H1 (cell line): ENCODE measurements around the gene CRADD. TPM values are rescaled to one million over a fixed set of nuclear protein-coding genes. Genes with fewer than 3 reads are reported as not detected.
"Not testable (repeated sequence)": the region's sequence is repeated elsewhere in the genome, so short reads cannot be mapped to it uniquely, and the experiment has no call there.

Experiments used
- CTCF ChIA-PET: fragments of 300-600 bp; sonication (Branson Sonifier 250); formaldehyde crosslinking; loops from one replicate; lab custom pipeline; 2021; ENCODE audit not compliant: partially characterized antibody; lab: Charles Lee
- POLR2A ChIA-PET: fragments of 300-600 bp; sonication (Branson Sonifier 250); formaldehyde crosslinking; loops from one replicate; lab custom pipeline; 2021; ENCODE audit warnings: inconsistent platforms; ENCODE audit not compliant: partially characterized antibody; lab: Charles Lee
- DNase-seq, 2 experiments: peaks; one replicate each; pipeline versions ENCODE4 v3.0.0 to v3.0.0-alpha.2; 2010 to 2022; ENCODE audit warnings: low spot score in 2 of 2, low read depth in 1 of 2, mixed read lengths in 1 of 2
- FAIRE-seq: peaks from 2 replicates; lab custom pipeline; 2011; peaks lifted over from hg19 to GRCh38; lab: Jason Lieb, UNC
- H2AFZ ChIP-seq: 2 replicates; pipeline ENCODE4 v1.8.1; 2012; ENCODE audit warnings: low read length, inconsistent platforms
- H2AK5ac ChIP-seq: 2 replicates; pipeline ENCODE4 v1.6.1; 2013; ENCODE audit warnings: low read depth, low read length
- H2BK120ac ChIP-seq: replicated peaks from 2 replicates; pipeline ENCODE3; 2013; ENCODE audit warnings: low read depth, low read length, inconsistent platforms
- H2BK12ac ChIP-seq: 2 replicates; pipeline ENCODE4 v1.6.1; 2013; ENCODE audit warnings: low read depth, low read length
- H2BK15ac ChIP-seq: 2 replicates; pipeline ENCODE4 v1.6.1; 2013; ENCODE audit warnings: low read length
- H2BK20ac ChIP-seq: 2 replicates; pipeline ENCODE4 v1.6.1; 2013; ENCODE audit warnings: low read length
- H2BK5ac ChIP-seq: 2 replicates; pipeline ENCODE4 v1.6.1; 2013; ENCODE audit warnings: low read depth, low read length
- H3K14ac ChIP-seq: 2 replicates; pipeline ENCODE4 v1.6.1; 2013; ENCODE audit warnings: inconsistent platforms; ENCODE audit not compliant: insufficient read length
- H3K18ac ChIP-seq: 2 replicates; pipeline ENCODE4 v1.6.1; 2013; ENCODE audit warnings: low read length; ENCODE audit errors: extremely low read depth
- H3K23ac ChIP-seq: 2 replicates; pipeline ENCODE4 v1.6.1; 2013; ENCODE audit warnings: inconsistent platforms; ENCODE audit not compliant: insufficient read length
- H3K23me2 ChIP-seq: 2 replicates; pipeline ENCODE4 v1.6.1; 2013; ENCODE audit warnings: low read depth, low read length
- H3K27ac ChIP-seq: 2 replicates; pipeline ENCODE4 v1.6.1; 2011; ENCODE audit warnings: low read depth, low read length, inconsistent platforms
- H3K27me3 ChIP-seq, 4 experiments: replicated peaks in 1 of 4; 1 replicate in 1 of 4; 2 replicates in 3 of 4; pipeline versions ENCODE4 v1.6.1 to v1.8.1; 2011 to 2013; ENCODE audit warnings: low read length in 3 of 4, mild to moderate bottlenecking in 3 of 4, inconsistent platforms in 2 of 4, mixed read lengths in 2 of 4, moderate library complexity in 1 of 4; ENCODE audit not compliant: control insufficient read depth in 3 of 4, insufficient read depth in 3 of 4; ENCODE audit errors: extremely low read depth in 1 of 4
- H3K36me3 ChIP-seq, 4 experiments: 2 replicates each; pipeline versions ENCODE4 v1.6.1 to v1.8.1; 2011 to 2013; ENCODE audit warnings: mild to moderate bottlenecking in 4 of 4, low read length in 3 of 4, moderate library complexity in 2 of 4, control low read depth in 1 of 4, inconsistent platforms in 1 of 4; ENCODE audit not compliant: insufficient read depth in 4 of 4, control insufficient read depth in 2 of 4
- H3K4ac ChIP-seq: replicated peaks from 2 replicates; pipeline ENCODE3; 2013; ENCODE audit warnings: low read length, low read depth, mixed read lengths, inconsistent platforms; ENCODE audit not compliant: insufficient read length
- H3K4me1 ChIP-seq, 4 experiments: replicated peaks in 1 of 4; 1 replicate in 1 of 4; 2 replicates in 3 of 4; pipeline versions ENCODE4 v1.6.1 to v1.8.1; 2011 to 2013; ENCODE audit warnings: low read length in 3 of 4, inconsistent platforms in 2 of 4, mixed read lengths in 1 of 4; ENCODE audit not compliant: insufficient read depth in 4 of 4, control insufficient read depth in 3 of 4
- H3K4me2 ChIP-seq, 2 experiments: 2 replicates each; pipeline versions ENCODE4 v1.6.1 to v1.8.1; 2011 to 2013; ENCODE audit warnings: low read depth in 2 of 2, low read length in 2 of 2, control low read depth in 1 of 2, inconsistent platforms in 1 of 2, mild to moderate bottlenecking in 1 of 2; ENCODE audit not compliant: insufficient read depth in 1 of 2
- H3K4me3 ChIP-seq, 4 experiments: fragments of 200-600, 300-600 bp in 1 of 4; sonication (generic), shearing (Covaris generic), sonication (Bioruptor Twin) in 1 of 4; 2 replicates each; pipeline versions ENCODE4 v1.5.1 to v1.8.1; 2011 to 2016; ENCODE audit warnings: low read length in 4 of 4, low read depth in 3 of 4, control low read depth in 2 of 4, inconsistent platforms in 2 of 4, mild to moderate bottlenecking in 2 of 4, mixed read lengths in 1 of 4, moderate library complexity in 1 of 4; ENCODE audit not compliant: insufficient read depth in 2 of 4; ENCODE audit errors: extremely low read depth in 1 of 4
- H3K56ac ChIP-seq: replicated peaks from 2 replicates; pipeline ENCODE3; 2013; ENCODE audit warnings: low read depth, mild to moderate bottlenecking, mixed read lengths, low read length, inconsistent platforms; ENCODE audit not compliant: insufficient read length
- H3K79me1 ChIP-seq: 2 replicates; pipeline ENCODE4 v1.6.1; 2013; ENCODE audit warnings: low read depth, low read length, control low read depth
- H3K79me2 ChIP-seq, 2 experiments: 2 replicates each; pipeline versions ENCODE4 v1.6.1 to v1.8.1; 2012 to 2013; ENCODE audit warnings: low read length in 2 of 2, mild to moderate bottlenecking in 2 of 2, inconsistent platforms in 1 of 2; ENCODE audit not compliant: insufficient read depth in 2 of 2, control insufficient read depth in 1 of 2
- H3K9ac ChIP-seq, 4 experiments: replicated peaks in 1 of 4; 1 replicate in 1 of 4; 2 replicates in 3 of 4; pipeline versions ENCODE4 v1.6.1 to v1.8.1; 2011 to 2013; ENCODE audit warnings: low read depth in 3 of 4, low read length in 3 of 4, control low read depth in 2 of 4, mild to moderate bottlenecking in 2 of 4, moderate library complexity in 2 of 4, inconsistent platforms in 1 of 4; ENCODE audit errors: extremely low read depth in 1 of 4
- H3K9me3 ChIP-seq, 2 experiments: 2 replicates each; pipeline versions ENCODE4 v1.6.1 to v1.8.1; 2012 to 2013; ENCODE audit warnings: mild to moderate bottlenecking in 2 of 2, moderate library complexity in 2 of 2, control low read depth in 1 of 2, inconsistent platforms in 1 of 2, low read depth in 1 of 2, low read length in 1 of 2, mixed read lengths in 1 of 2; ENCODE audit not compliant: insufficient read depth in 2 of 2
- H4K20me1 ChIP-seq, 2 experiments: replicated peaks in 1 of 2; 2 replicates each; pipeline versions ENCODE3 to v1.8.1; 2011 to 2013; ENCODE audit warnings: inconsistent platforms in 2 of 2, low read length in 2 of 2, mild to moderate bottlenecking in 1 of 2; ENCODE audit not compliant: insufficient read depth in 2 of 2, control insufficient read depth in 1 of 2
- H4K5ac ChIP-seq: 2 replicates; pipeline ENCODE4 v1.6.1; 2013; ENCODE audit warnings: low read length, low read depth, mixed read lengths, inconsistent platforms; ENCODE audit not compliant: insufficient read length
- H4K8ac ChIP-seq: 2 replicates; pipeline ENCODE4 v1.8.0; 2013; ENCODE audit warnings: mild to moderate bottlenecking, moderate library complexity, low read length, inconsistent platforms; ENCODE audit not compliant: insufficient read depth; ENCODE audit errors: extremely low read depth
- H4K91ac ChIP-seq: replicated peaks from 2 replicates; pipeline ENCODE3; 2013; ENCODE audit warnings: low read length, mixed read lengths, inconsistent platforms; ENCODE audit not compliant: insufficient read length
- WGBS, 2 experiments: shearing (Covaris generic) in 1 of 2; methylation state at CpG; one replicate each; pipeline versions ENCODE4 v1.1.6 to v1.1.7; 2013 to 2015; ENCODE audit warnings: low lambda C conversion rate in 2 of 2, mixed read lengths in 2 of 2, inconsistent platforms in 1 of 2, low coverage in 1 of 2, missing lambda C conversion rate in 1 of 2; ENCODE audit not compliant: insufficient replicate concordance in 2 of 2, insufficient coverage in 1 of 2, insufficient read length in 1 of 2; ENCODE audit errors: extremely low coverage in 1 of 2, missing lambda C conversion rate in 1 of 2; 5-methylcytosine and 5-hydroxymethylcytosine counted together
- polyA plus RNA-seq, 7 experiments: library from polyadenylated mRNA; depleted of rRNA in 3 of 7; stranded (reverse) in 5 of 7; unstranded in 2 of 7; fragments of >200 nt in 5 of 7; fragments of 200-250 nt in 2 of 7; gene quantifications; 1 replicate in 5 of 7; 2 replicates in 1 of 7; 4 replicates in 1 of 7; pipeline versions ENCODE4 v1.2.1 to v1.2.3, GENCODE V29; 2011 to 2013; ENCODE audit warnings: missing spikeins in 2 of 7, mixed read lengths in 2 of 7
- total RNA-seq: library from RNA; stranded (reverse); fragmentation: NEBNext Ultra II Directional; extraction: Animal tissue kit (Norgen Biotek cat#: 25700); gene quantifications from 2 replicates; pipeline ENCODE4 v1.2.1, GENCODE V29; 2021

Gene CRADD
- total and polyA plus RNA-seq, 2 of the 8 experiments (the other 6 are each of a cell fraction or from before 2014, with no cell fraction given), result 8.1 to 15.4 TPM

DNA sequence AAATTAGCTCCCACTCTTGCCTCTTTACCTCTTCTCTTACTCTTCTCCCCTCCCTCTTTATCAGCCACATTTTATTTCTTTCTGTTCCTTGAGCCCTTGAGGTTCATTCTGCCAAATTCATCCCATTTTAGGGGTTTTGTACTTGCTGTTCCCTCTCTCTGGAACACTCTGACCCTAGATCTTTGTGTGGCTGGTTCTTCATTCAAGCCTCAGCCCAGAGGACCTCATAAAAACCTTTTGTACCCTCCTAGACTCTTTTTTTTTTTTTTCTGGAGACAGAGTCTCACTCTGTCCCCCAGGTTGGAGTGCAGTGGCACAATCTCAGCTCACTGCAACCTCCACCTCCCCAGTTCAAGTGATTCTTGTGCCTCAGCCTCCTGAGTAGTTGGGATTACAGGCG lies 34.3 kb downstream of the CRADD start:
- not testable (repeated sequence) for H4K8ac ChIP-seq, H3K27me3 ChIP-seq, H3K4ac ChIP-seq, H3K4me2 ChIP-seq, H3K23ac ChIP-seq, DNase-seq, H3K4me3 ChIP-seq, H2BK12ac ChIP-seq, H4K91ac ChIP-seq, FAIRE-seq, H2AFZ ChIP-seq, H4K20me1 ChIP-seq, H3K79me1 ChIP-seq, H3K23me2 ChIP-seq, H3K56ac ChIP-seq, H4K5ac ChIP-seq, H2AK5ac ChIP-seq, H3K9ac ChIP-seq, H3K4me1 ChIP-seq, H3K36me3 ChIP-seq, H2BK20ac ChIP-seq, H2BK5ac ChIP-seq, H3K14ac ChIP-seq, H3K27ac ChIP-seq, H3K18ac ChIP-seq, H3K79me2 ChIP-seq, H2BK120ac ChIP-seq, H3K9me3 ChIP-seq, H2BK15ac ChIP-seq
- CTCF ChIA-PET, result interaction anchor here (1.2 kb wide), 1 partner anchor 111 kb away, joined by 7 read pairs; no protein-coding TSS in a partner anchor
- 88% methylated on average over 1 of the region's 1 CpG; no CpG with 5 or more reads in 1 of the 2 experiments for WGBS, 2 experiments
- POLR2A ChIA-PET, result interaction anchor here (1.4 kb wide), 1 partner anchor 10 kb away, joined by 3 read pairs; no protein-coding TSS in a partner anchor
